ENCODE data around the gene IDH3G. TPM values are rescaled to one million over a fixed set of nuclear protein-coding genes. Genes with fewer than 3 reads are reported as not detected.

Gene IDH3G
- total and polyA plus RNA-seq, 2 experiments from 2014 or later: 41.4 to 49.0 TPM

- Mint-ChIP-seq H3K9me3 (no peaks in the 10 kb centered on the region), H3K4me3 (no peak overlapping the region), H3K27me3 (ENCODE audit: insufficient read depth, low read depth, poor library complexity) (peaks cover 6% of the 10 kb centered on the region), H3K4me1 (peaks cover 5% of the 10 kb centered on the region; the same call in 2 of the 3 replicates), H3K36me3 (ENCODE audit: low read depth) (no peaks in the 10 kb centered on the region), H3K27ac (no peak overlapping the region)
- Histone ChIP-seq H4K20me1 (replicated peaks; ENCODE audit: insufficient read depth) (no peaks in the 10 kb centered on the region), H3K4me2 (no peak overlapping the region), H3K27me3 (ENCODE audit: insufficient read depth) (no peaks in the 10 kb centered on the region), H3K79me2 (replicated peaks; ENCODE audit: insufficient read depth) (no peaks in the 10 kb centered on the region), H3K27ac (ENCODE audit: low read depth) (no peak overlapping the region), H3K4me3 (no peak overlapping the region), H3F3A (replicated peaks; ENCODE audit: low read depth) (no peaks in the 10 kb centered on the region), H2AFZ (no peak overlapping the region), H3K36me3 (ENCODE audit: insufficient read depth) (no peaks in the 10 kb centered on the region), H3K9me2 (ENCODE audit: insufficient read depth) (no peaks in the 10 kb centered on the region), H3K4me1 (ENCODE audit: insufficient read depth) (no peaks in the 10 kb centered on the region)
- no peak for TF ChIP-seq CTCF (conservative IDR thresholded peaks at IDR 0.05; ENCODE audit: low read depth in 2 of 2)
- TF ChIP-seq ZNF331 (CRISPR knock-in tag; IDR thresholded peaks at IDR 0.05; ENCODE audit: low read depth): no peak
- no peak for ATAC-seq
- DNase-seq (ENCODE audit: low spot score): no peak
Measured at GRCh38 chrX:153764786-153765137, 29.4 kb downstream of the IDH3G start.

GRCh38 chrX:153763989-153764755 lies 30.0 kb downstream of the IDH3G start, which contains the start of gene PLXNB3:
TSS of gene PLXNB3 (plus strand) at chrX:153764249. CDS start at chrX:153765536, 1,287 bp downstream.
- no peak within 1 kb of the TSS for H3K4me3 ChIP-seq
- H3K79me2 ChIP-seq (replicated peaks; ENCODE audit: insufficient read depth): no peaks in the 10 kb centered on the region
- no peak within 1 kb of the TSS for H2AFZ ChIP-seq
- H3K36me3 ChIP-seq (ENCODE audit: insufficient read depth): no peaks in the 10 kb centered on the region
- Mint-ChIP-seq H3K4me1 (peaks cover 5% of the 10 kb centered on the region; the same call in 2 of the 3 replicates), H3K4me3 (no peak within 1 kb of the TSS), H3K27ac (no peak within 1 kb of the TSS), H3K9me3 (no peaks in the 10 kb centered on the region), H3K36me3 (ENCODE audit: low read depth) (no peaks in the 10 kb centered on the region), H3K27me3 (ENCODE audit: insufficient read depth, low read depth, poor library complexity) (peaks cover 6% of the 10 kb centered on the region)
- no peaks in the 10 kb centered on the region for H4K20me1 ChIP-seq (replicated peaks; ENCODE audit: insufficient read depth)
- DNase-seq (ENCODE audit: low spot score) (peak; percentile 74), ATAC-seq (peak; percentile 82)
- H3K4me1 ChIP-seq (ENCODE audit: insufficient read depth): no peaks in the 10 kb centered on the region
- H3K27me3 ChIP-seq (ENCODE audit: insufficient read depth): no peaks in the 10 kb centered on the region
- no peaks in the 10 kb centered on the region for H3K9me2 ChIP-seq (ENCODE audit: insufficient read depth)
- no peak within 1 kb of the TSS for H3K27ac ChIP-seq (ENCODE audit: low read depth)
- no peaks in the 10 kb centered on the region for H3F3A ChIP-seq (replicated peaks; ENCODE audit: low read depth)
- no peak within 1 kb of the TSS for H3K4me2 ChIP-seq
- TF ChIP-seq REST (IDR thresholded peaks at IDR 0.05; ENCODE audit: unreplicated experiment) (no peak), CTCF (conservative IDR thresholded peaks at IDR 0.05; ENCODE audit: low read depth in 2 of 2) (peak; percentile 72 to 93), ZNF462 (CRISPR knock-in tag; IDR thresholded peaks at IDR 0.05) (no peak), STAT1 (IDR thresholded peaks at IDR 0.05; ENCODE audit: unreplicated experiment) (no peak), NANOG (IDR thresholded peaks at IDR 0.05; ENCODE audit: borderline replicate concordance) (no peak)
